ENCODE results near the gene KDM4B. TPM values are rescaled to one million over a fixed set of nuclear protein-coding genes. Genes with fewer than 3 reads are reported as not detected.

KDM4B gene
- total and polyA plus RNA-seq, 4 donors, result 16.6 to 43.6 (median 28.0) TPM

DNA sequence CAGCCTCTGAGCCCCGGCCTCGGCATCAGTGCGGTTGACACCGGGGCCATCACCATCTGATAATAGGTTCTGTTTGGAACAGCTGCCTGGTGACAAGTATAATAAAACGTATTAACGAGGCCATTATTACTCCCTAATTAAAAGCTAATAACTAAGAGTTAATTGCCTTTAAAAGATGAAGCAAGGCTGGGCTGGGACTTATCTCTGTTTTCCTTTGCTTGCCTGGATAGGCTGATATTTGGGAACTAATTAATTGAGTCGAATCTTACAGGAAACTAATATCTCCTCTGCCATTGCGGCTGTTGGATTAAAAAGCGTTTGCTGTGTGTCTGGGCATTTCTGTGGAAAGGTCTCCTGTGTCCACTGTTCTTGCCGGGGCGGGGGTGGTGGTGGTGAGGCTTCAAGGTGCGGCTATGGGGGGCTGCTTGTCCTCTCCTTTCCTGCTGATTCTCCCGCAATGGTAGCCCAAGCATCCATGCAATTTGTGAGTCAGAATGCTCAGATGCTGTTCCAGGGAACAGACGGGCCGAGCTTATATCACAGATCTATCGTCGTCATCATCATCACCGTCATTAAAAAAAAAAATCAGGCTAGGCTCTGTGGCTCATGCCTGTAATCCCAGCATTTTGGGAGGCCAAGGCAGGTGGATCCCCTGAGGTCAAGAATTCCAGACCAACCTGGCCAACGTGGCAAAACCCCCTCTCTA lies 209.0 kb downstream of the KDM4B start:
- Histone ChIP-seq H3K9me3 (ENCODE audit: control insufficient read depth, insufficient read depth, low read length) (no peaks in the 10 kb centered on the region), H3K4me1 (ENCODE audit: control insufficient read depth, insufficient read depth, low read length) (peaks cover 11% of the 10 kb centered on the region), H3K4me3 (ENCODE audit: low read depth, low read length) (no peak overlapping the region), H3K36me3 (ENCODE audit: control insufficient read depth, insufficient read depth, low read length) (no peaks in the 10 kb centered on the region), H3K27me3 (ENCODE audit: control insufficient read depth, insufficient read depth, low read length) (no peaks in the 10 kb centered on the region), H3K27ac (ENCODE audit: low read depth, low read length) (no peak overlapping the region)
- peak in 1 of 6 donors; percentile 39 for DNase-seq (ENCODE audit: low read depth in 4 of 6, low spot score in 6 of 6)
- WGBS (ENCODE audit: insufficient coverage), result 84% methylated on average over 11 of the region's 19 CpGs

DNA sequence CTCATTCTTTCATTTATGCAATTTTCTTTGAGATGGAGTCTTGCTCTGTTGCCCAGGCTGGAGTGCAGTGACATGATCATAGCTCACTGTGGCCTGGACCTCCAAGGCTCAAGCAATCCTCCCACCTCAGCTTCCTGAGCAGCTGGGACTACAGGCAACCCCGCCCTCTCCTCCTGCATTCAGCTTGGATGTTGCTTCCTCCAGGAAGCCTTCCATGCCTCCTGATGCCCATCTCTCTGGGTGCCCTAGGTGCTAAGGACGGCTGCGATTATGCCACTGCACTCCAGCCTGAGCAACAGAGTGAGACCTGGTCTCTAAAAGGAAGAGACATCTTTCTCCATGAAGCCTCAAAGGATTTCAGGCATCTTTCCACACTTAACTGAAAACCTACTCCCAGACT lies 209.9 kb downstream of the KDM4B start:
- H3K9me3 ChIP-seq (ENCODE audit: control insufficient read depth, insufficient read depth, low read length), result no peaks in the 10 kb centered on the region
- no peak overlapping the region for H3K4me3 ChIP-seq (ENCODE audit: low read depth, low read length)
- H3K27me3 ChIP-seq (ENCODE audit: control insufficient read depth, insufficient read depth, low read length), result no peaks in the 10 kb centered on the region
- no peak for DNase-seq (ENCODE audit: low read depth in 4 of 6, low spot score in 6 of 6)
- H3K4me1 ChIP-seq (ENCODE audit: control insufficient read depth, insufficient read depth, low read length), result peaks cover 11% of the 10 kb centered on the region
- WGBS (ENCODE audit: insufficient coverage), result 90% methylated on average over 3 of the region's 3 CpGs
- H3K27ac ChIP-seq (ENCODE audit: low read depth, low read length), result no peak overlapping the region
- H3K36me3 ChIP-seq (ENCODE audit: control insufficient read depth, insufficient read depth, low read length), result no peaks in the 10 kb centered on the region

DNA sequence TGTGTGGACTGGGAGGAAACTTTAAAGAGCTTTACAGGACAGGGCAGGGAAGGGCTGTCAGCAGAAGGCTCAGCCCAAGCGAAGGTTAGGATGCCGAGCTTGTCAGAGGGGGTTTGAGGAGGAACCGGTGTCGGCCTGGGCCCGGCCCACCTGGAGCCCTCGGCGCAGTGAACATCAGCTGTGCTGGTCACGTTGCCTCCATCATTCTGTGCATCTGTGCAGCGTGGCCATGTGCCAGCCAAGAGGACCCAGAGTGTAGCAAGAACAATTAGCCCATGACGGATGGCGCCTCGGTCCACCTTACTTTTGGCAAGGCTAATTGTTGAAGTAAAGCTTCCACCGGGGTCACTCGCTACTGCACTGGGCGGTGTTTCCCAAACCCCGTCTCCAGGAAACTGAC lies 210.3 kb downstream of the KDM4B start:
- WGBS (ENCODE audit: insufficient coverage), result 30% methylated on average over 15 of the region's 16 CpGs
- peak in 2 of 6 donors; percentile 69 to 87 for DNase-seq (ENCODE audit: low read depth in 4 of 6, low spot score in 6 of 6)

DNA sequence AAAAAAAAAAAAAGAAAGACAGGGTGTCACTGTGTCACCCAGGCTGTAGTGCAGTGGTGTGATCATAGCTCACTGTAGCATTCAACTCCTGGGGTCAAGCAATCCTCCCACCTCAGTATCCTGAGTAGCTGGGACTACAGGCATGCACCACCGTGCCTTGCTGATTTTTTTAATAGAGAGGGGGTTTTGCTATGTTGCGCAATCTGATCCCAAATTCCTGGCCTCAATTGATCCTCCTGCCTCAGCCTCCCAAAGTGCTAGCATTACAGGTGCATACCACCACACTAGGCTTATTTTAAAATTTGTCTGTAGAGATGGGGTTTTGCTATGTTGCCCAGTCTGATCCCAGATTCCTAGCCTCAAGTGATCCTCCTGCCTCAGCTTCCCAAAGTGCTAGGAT lies 212.4 kb downstream of the KDM4B start:
- H3K4me1 ChIP-seq (ENCODE audit: control insufficient read depth, insufficient read depth, low read length), result peaks cover 11% of the 10 kb centered on the region
- DNase-seq (ENCODE audit: low read depth in 4 of 6, low spot score in 6 of 6), result no peak
- no peaks in the 10 kb centered on the region for H3K36me3 ChIP-seq (ENCODE audit: control insufficient read depth, insufficient read depth, low read length)
- no peaks in the 10 kb centered on the region for H3K9me3 ChIP-seq (ENCODE audit: control insufficient read depth, insufficient read depth, low read length)
- no CpG with 5 or more reads among the region's 2 CpGs for WGBS (ENCODE audit: insufficient coverage)
- H3K27ac ChIP-seq (ENCODE audit: low read depth, low read length), result no peak overlapping the region
- H3K27me3 ChIP-seq (ENCODE audit: control insufficient read depth, insufficient read depth, low read length), result no peaks in the 10 kb centered on the region
- H3K4me3 ChIP-seq (ENCODE audit: low read depth, low read length), result no peak overlapping the region

More for the DNA sequence above, 210.3 kb downstream of the KDM4B start:
- Histone ChIP-seq H3K4me1 (ENCODE audit: control insufficient read depth, insufficient read depth, low read length) (peaks cover 11% of the 10 kb centered on the region), H3K4me3 (ENCODE audit: low read depth, low read length) (no peak overlapping the region), H3K27ac (ENCODE audit: low read depth, low read length) (no peak overlapping the region), H3K9me3 (ENCODE audit: control insufficient read depth, insufficient read depth, low read length) (no peaks in the 10 kb centered on the region), H3K27me3 (ENCODE audit: control insufficient read depth, insufficient read depth, low read length) (no peaks in the 10 kb centered on the region), H3K36me3 (ENCODE audit: control insufficient read depth, insufficient read depth, low read length) (no peaks in the 10 kb centered on the region)

DNA sequence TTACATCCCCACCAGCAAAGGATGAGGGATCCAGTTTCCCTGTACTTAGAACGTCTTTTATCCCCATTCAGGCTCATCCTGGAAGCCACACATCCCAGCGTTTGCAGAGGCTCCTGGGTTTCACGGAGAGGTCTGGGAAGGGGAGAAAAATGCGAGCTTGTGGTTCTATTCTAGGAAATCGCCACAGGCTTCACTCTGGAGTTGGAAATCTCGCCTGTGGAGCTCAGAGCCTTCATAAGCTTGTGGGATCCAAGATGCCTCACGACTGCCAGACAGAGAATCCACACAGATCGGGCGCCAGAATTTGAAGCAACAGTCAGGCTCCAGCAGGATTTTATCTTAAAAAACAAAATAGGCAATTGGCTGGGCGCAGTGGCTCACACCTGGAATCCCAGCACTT lies 213.8 kb downstream of the KDM4B start:
- WGBS (ENCODE audit: insufficient coverage), result 65% methylated on average over 9 of the region's 10 CpGs
- Histone ChIP-seq H3K27ac (ENCODE audit: low read depth, low read length) (no peak overlapping the region), H3K9me3 (ENCODE audit: control insufficient read depth, insufficient read depth, low read length) (no peaks in the 10 kb centered on the region)

DNA sequence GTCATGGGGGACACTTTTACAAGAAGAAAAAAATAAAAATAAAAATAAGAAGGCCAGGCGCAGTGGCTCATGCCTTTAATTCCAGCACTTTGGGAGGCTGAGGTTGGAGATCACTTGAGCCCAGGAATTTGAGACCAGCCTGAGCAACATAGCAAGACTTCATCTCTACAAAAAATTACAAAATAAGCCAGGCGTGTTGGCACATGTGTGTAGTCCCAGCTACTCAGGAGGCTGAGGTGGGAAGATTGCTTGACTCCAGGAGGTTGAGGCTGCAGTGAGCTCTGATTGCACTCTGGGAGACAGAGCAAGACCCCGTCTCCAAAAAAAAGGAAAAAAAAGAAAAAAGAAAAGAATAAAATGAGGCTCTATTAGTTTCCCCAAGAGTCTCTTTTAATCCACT lies 214.7 kb downstream of the KDM4B start:
- no peak for DNase-seq (ENCODE audit: low read depth in 4 of 6, low spot score in 6 of 6)
- no peaks in the 10 kb centered on the region for H3K9me3 ChIP-seq (ENCODE audit: control insufficient read depth, insufficient read depth, low read length)
- no peaks in the 10 kb centered on the region for H3K27me3 ChIP-seq (ENCODE audit: control insufficient read depth, insufficient read depth, low read length)
- H3K4me3 ChIP-seq (ENCODE audit: low read depth, low read length), result no peak overlapping the region
- H3K4me1 ChIP-seq (ENCODE audit: control insufficient read depth, insufficient read depth, low read length), result peaks cover 11% of the 10 kb centered on the region
- H3K27ac ChIP-seq (ENCODE audit: low read depth, low read length), result no peak overlapping the region
- no peaks in the 10 kb centered on the region for H3K36me3 ChIP-seq (ENCODE audit: control insufficient read depth, insufficient read depth, low read length)
- WGBS (ENCODE audit: insufficient coverage), result no CpG with 5 or more reads among the region's 3 CpGs

More for the DNA sequence above, 213.8 kb downstream of the KDM4B start:
- DNase-seq (ENCODE audit: low read depth in 4 of 6, low spot score in 6 of 6), result peak in 1 of 6 donors; percentile 87
- no peak overlapping the region for H3K4me3 ChIP-seq (ENCODE audit: low read depth, low read length)
- no peaks in the 10 kb centered on the region for H3K27me3 ChIP-seq (ENCODE audit: control insufficient read depth, insufficient read depth, low read length)
- no peaks in the 10 kb centered on the region for H3K36me3 ChIP-seq (ENCODE audit: control insufficient read depth, insufficient read depth, low read length)
- peaks cover 11% of the 10 kb centered on the region for H3K4me1 ChIP-seq (ENCODE audit: control insufficient read depth, insufficient read depth, low read length)

DNA sequence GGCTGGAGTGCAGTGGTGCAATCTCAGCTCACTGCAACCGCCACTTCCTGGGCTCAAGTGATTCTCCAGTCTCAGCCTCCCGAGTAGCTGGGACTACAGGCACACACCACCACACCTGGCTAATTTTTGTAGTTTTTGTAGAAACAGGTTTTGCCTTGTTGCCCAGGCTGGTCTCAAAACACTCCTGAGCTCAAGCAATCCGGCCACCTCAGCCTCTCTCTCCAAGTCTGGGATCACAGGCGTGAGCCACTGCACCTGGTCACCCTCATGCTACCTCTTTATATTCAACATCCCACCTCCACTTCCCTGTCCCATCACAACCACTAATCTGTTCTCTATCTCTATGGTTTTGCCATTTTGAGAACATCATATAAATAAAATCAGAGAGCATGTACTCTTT lies 216.0 kb downstream of the KDM4B start:
- Histone ChIP-seq H3K36me3 (ENCODE audit: control insufficient read depth, insufficient read depth, low read length) (no peaks in the 10 kb centered on the region), H3K9me3 (ENCODE audit: control insufficient read depth, insufficient read depth, low read length) (no peaks in the 10 kb centered on the region), H3K4me3 (ENCODE audit: low read depth, low read length) (no peak overlapping the region), H3K4me1 (ENCODE audit: control insufficient read depth, insufficient read depth, low read length) (peaks cover 11% of the 10 kb centered on the region), H3K27me3 (ENCODE audit: control insufficient read depth, insufficient read depth, low read length) (no peaks in the 10 kb centered on the region), H3K27ac (ENCODE audit: low read depth, low read length) (no peak overlapping the region)
- 100% methylated on average over 4 of the region's 4 CpGs for WGBS (ENCODE audit: insufficient coverage)
- no peak for DNase-seq (ENCODE audit: low read depth in 4 of 6, low spot score in 6 of 6)

DNA sequence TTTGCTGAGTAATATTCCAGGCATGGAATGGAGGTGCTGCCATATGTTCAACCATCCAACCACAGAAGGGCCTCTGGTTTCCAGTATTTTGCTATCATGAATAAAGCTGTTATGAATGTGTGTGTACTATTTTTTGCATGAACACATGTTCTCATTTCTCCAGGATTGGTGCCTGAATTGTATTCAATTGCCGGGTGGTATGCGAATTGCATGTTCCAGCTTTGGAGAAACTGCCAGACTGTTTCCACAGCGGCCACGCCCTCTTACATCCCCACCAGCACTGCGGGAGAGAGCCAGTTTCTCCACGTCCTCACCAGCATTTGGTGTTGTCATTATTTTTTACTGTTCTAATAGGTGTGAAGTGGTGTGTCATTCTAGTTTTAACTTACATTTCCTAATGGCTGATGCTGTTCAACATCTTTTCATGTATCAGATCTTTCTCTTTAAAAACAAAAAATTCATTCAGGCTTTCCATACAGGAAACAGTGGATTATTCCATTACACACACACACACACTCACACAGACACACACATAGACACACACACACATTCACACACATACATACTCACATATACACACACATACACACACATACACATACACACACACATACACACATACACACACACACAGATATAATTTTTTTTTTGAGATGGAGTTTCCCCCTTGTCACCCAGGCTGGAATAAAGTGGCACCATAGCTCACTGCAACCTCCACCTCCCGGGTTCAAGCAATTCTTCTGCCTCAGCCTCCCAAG lies 217.6 kb downstream of the KDM4B start:
- Histone ChIP-seq H3K27me3 (ENCODE audit: control insufficient read depth, insufficient read depth, low read length) (no peaks in the 10 kb centered on the region), H3K4me3 (ENCODE audit: low read depth, low read length) (no peak overlapping the region), H3K27ac (ENCODE audit: low read depth, low read length) (no peak overlapping the region), H3K9me3 (ENCODE audit: control insufficient read depth, insufficient read depth, low read length) (no peaks in the 10 kb centered on the region), H3K4me1 (ENCODE audit: control insufficient read depth, insufficient read depth, low read length) (peaks cover 13% of the 10 kb centered on the region), H3K36me3 (ENCODE audit: control insufficient read depth, insufficient read depth, low read length) (no peaks in the 10 kb centered on the region)
- peak in 1 of 6 donors; percentile 78 for DNase-seq (ENCODE audit: low read depth in 4 of 6, low spot score in 6 of 6)
- 90% methylated on average over 2 of the region's 7 CpGs for WGBS (ENCODE audit: insufficient coverage)

DNA sequence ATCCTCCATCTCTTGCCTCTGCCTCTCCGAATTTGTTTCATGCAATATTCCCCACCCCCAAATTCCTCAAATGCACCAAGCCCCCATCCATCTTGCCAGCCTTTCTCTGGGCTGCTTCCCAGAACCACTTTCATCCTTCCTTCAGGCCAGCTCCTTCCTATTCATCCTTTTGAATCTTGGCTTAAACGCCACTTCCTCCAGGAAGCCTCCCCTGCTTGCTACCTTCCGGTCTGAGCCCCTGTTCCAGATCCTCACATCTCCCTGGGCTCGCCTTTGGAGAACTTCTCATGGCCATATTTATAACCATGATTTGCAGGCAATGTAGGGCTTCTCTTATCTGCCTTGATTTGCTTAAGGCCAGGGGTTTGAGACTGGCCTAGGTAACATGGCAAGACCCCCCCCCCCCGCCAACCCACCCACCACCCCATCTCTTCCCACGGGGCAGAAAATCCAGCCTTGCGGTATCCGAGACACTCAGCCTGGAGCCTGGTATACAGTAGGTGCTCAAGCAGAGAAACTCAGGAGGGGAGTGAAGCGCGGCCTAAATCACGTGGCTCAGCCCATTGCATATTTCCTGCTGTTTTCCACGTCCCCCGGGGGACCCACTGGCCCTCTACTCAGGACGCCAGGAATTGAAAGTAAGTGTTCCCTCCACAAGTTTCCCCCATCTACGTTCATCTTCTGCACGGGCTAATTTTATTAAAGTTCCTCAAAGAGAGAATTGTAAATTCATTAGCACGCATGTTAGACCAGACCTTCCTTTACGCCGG lies 219.8 kb downstream of the KDM4B start:
- no peak for DNase-seq (ENCODE audit: low read depth in 4 of 6, low spot score in 6 of 6)
- H3K27me3 ChIP-seq (ENCODE audit: control insufficient read depth, insufficient read depth, low read length), result no peaks in the 10 kb centered on the region
- WGBS (ENCODE audit: insufficient coverage), result 62% methylated on average over 7 of the region's 19 CpGs
- no peaks in the 10 kb centered on the region for H3K9me3 ChIP-seq (ENCODE audit: control insufficient read depth, insufficient read depth, low read length)
- no peak overlapping the region for H3K27ac ChIP-seq (ENCODE audit: low read depth, low read length)
- no peak overlapping the region for H3K4me3 ChIP-seq (ENCODE audit: low read depth, low read length)
- H3K36me3 ChIP-seq (ENCODE audit: control insufficient read depth, insufficient read depth, low read length), result no peaks in the 10 kb centered on the region
- H3K4me1 ChIP-seq (ENCODE audit: control insufficient read depth, insufficient read depth, low read length), result peaks cover 34% of the 10 kb centered on the region
